GM12878 (cell line): ENCODE measurements around the gene SLC2A9. TPM values are rescaled to one million over a fixed set of nuclear protein-coding genes. Genes with fewer than 3 reads are reported as not detected.

Experiments
- ATAC-seq: fragments of 200-7000 bp; cut with Tn5 transposase; 3 replicates; pipeline ENCODE4 v1.9.1; 2020; ENCODE audit warnings: mild to moderate bottlenecking, moderate library complexity
- BruUV-seq: library from RNA; stranded (reverse); fragments of 400-500 nt; replicated peaks from 2 replicates; lab custom pipeline; 2021; lab: Mats Ljungman, UMichigan
- CTCF ChIA-PET: fragments of 300-600 bp; sonication (Branson Sonifier 250); formaldehyde crosslinking; extraction: SDS; loops from one replicate; lab custom pipeline; 2021; ENCODE audit warnings: inconsistent platforms; lab: Yijun Ruan, JAX
- POLR2A ChIA-PET: fragments of 350-600 bp; formaldehyde crosslinking; extraction: SDS; loops from one replicate; lab custom pipeline; 2021; ENCODE audit warnings: inconsistent platforms; lab: Charles Lee
- RAD21 ChIA-PET: fragments of 300-600 bp; sonication (Branson Sonifier 250); formaldehyde crosslinking; loops from one replicate; lab custom pipeline; 2023; ENCODE audit warnings: antibody characterized with exemption; ENCODE audit not compliant: unreplicated experiment; lab: Charles Lee
- SMC1A ChIA-PET: fragments of 300-600 bp; sonication (Branson Sonifier 250); formaldehyde crosslinking; loops from one replicate; lab custom pipeline; 2023; ENCODE audit not compliant: unreplicated experiment, uncharacterized antibody; lab: Charles Lee
- DNase-seq: peaks from one replicate; pipeline ENCODE4 v3.0.0-alpha.2; 2011; ENCODE audit warnings: low read depth, low spot score
- FAIRE-seq: peaks from 3 replicates; lab custom pipeline; 2011; peaks lifted over from hg19 to GRCh38; lab: Jason Lieb, UNC
- H2AFZ ChIP-seq: 2 replicates; pipeline ENCODE4 v1.6.0; 2011; ENCODE audit warnings: low read depth, low read length, control low read depth; ENCODE audit not compliant: control insufficient read depth
- H3K27ac ChIP-seq: 2 replicates; pipeline ENCODE4 v1.5.1; 2011; ENCODE audit warnings: control low read depth; ENCODE audit not compliant: control insufficient read depth, insufficient read depth
- H3K27me3 ChIP-seq, 2 experiments: replicated peaks in 1 of 2; 2 replicates each; pipeline versions ENCODE4 v1.6.0 to v1.6.1; 2011; ENCODE audit warnings: low read length in 1 of 2; ENCODE audit not compliant: control insufficient read depth in 2 of 2, insufficient read depth in 2 of 2
- H3K36me3 ChIP-seq, 2 experiments: 2 replicates each; pipeline ENCODE4 v1.5.1; 2011; ENCODE audit warnings: low read length in 1 of 2; ENCODE audit not compliant: control insufficient read depth in 2 of 2, insufficient read depth in 2 of 2
- H3K4me1 ChIP-seq: 2 replicates; pipeline ENCODE4 v1.6.1; 2011; ENCODE audit warnings: mild to moderate bottlenecking, low read length, moderate library complexity, mixed read lengths; ENCODE audit not compliant: control insufficient read depth, insufficient read depth
- H3K4me2 ChIP-seq: 2 replicates; pipeline ENCODE4 v1.6.0; 2011; ENCODE audit warnings: control low read depth; ENCODE audit not compliant: control insufficient read depth, insufficient read depth
- H3K4me3 ChIP-seq: fragments of 200-600 bp; sonication (generic); 2 replicates; pipeline ENCODE4 v1.5.1; 2016
- H3K79me2 ChIP-seq: 2 replicates; pipeline ENCODE4 v1.6.0; 2011; ENCODE audit warnings: low read length; ENCODE audit not compliant: control insufficient read depth, insufficient read depth
- H3K9ac ChIP-seq: 2 replicates; pipeline ENCODE4 v1.8.0; 2011; ENCODE audit warnings: low read length, control low read depth, mixed read lengths; ENCODE audit not compliant: control insufficient read depth, insufficient read depth
- H3K9me3 ChIP-seq: replicated peaks from 3 replicates; pipeline ENCODE4 v1.5.1; 2011; ENCODE audit warnings: mild to moderate bottlenecking, low read length; ENCODE audit not compliant: control insufficient read depth, insufficient read depth
- H4K20me1 ChIP-seq: 2 replicates; pipeline ENCODE4 v1.6.0; 2011; ENCODE audit not compliant: control insufficient read depth, insufficient read depth
- CREM ChIP-seq: IDR thresholded peaks from 2 replicates; pipeline ENCODE4 v1.6.1; 2014; ENCODE audit warnings: antibody characterized with exemption, low read depth
- RELA ChIP-seq: fragments of 450-650 bp; IDR thresholded peaks from 2 replicates; pipeline ENCODE4 v1.8.0; 2014; ENCODE audit warnings: borderline replicate concordance; ENCODE audit not compliant: partially characterized antibody
- TARDBP ChIP-seq: IDR thresholded peaks from 2 replicates; pipeline ENCODE4 v1.6.1; 2016; ENCODE audit warnings: borderline replicate concordance
- ZBTB33 ChIP-seq: fragments of 450-650 bp; IDR thresholded peaks from 2 replicates; pipeline ENCODE4 v1.6.1; 2017; ENCODE audit warnings: mild to moderate bottlenecking
- WGBS: methylation state at CpG from one replicate; pipeline ENCODE4 v1.1.6; 2016; ENCODE audit warnings: low lambda C conversion rate; ENCODE audit not compliant: insufficient replicate concordance, insufficient coverage; ENCODE audit errors: missing lambda C conversion rate; 5-methylcytosine and 5-hydroxymethylcytosine counted together
- in situ Hi-C: fragments of 300-500 bp; cut with MboI; formaldehyde crosslinking; loops from 9 replicates; pipeline ENCODE4 v1.14.3; 2018; ENCODE audit warnings: mixed read lengths
- intact Hi-C: fragments of 100-400 bp; cut with micrococcal nuclease; formaldehyde crosslinking; loops from one replicate; pipeline ENCODE4 v1.14.2; 2022; ENCODE audit not compliant: unreplicated experiment
- polyA plus RNA-seq, 11 experiments: library from polyadenylated mRNA; depleted of rRNA in 4 of 11; unstranded in 6 of 11; stranded (reverse) in 5 of 11; fragments of >200 nt; fragmentation: Nextera tagmentation in 4 of 11; fragmentation: Illumina TruSeq in 1 of 11; extraction: Ambion mirVana in 4 of 11; extraction: Trizol in 1 of 11; gene quantifications; 1 replicate in 1 of 11; 2 replicates in 10 of 11; pipeline versions ENCODE4 v1.2.1 to v1.2.3, GENCODE V29; 2011 to 2016; ENCODE audit warnings: inconsistent platforms in 2 of 11, missing spikeins in 2 of 11, low read depth in 1 of 11
- total RNA-seq, 4 experiments: library from RNA; depleted of rRNA in 3 of 4; stranded (reverse); fragments of >200 nt in 3 of 4; fragmentation: Illumina TruSeq in 1 of 4; extraction: Trizol in 1 of 4; gene quantifications; 2 replicates each; pipeline versions ENCODE4 v1.2.1 to v1.2.3, GENCODE V29; 2013 to 2021

Gene SLC2A9
- total and polyA plus RNA-seq, 10 of the 15 experiments (the other 5 are each of a cell fraction or from before 2014, with no cell fraction given), result 0.28 to 2.8 (median 1.2) TPM

- Histone ChIP-seq H3K27ac (no peak overlapping the region), H3K9me3 (no peaks in the 10 kb centered on the region; the same call in 2 of the 3 replicates), H3K4me3 (no peak overlapping the region), H3K27me3 (no peaks in the 10 kb centered on the region; a peak in 1 of 4 replicates), H3K9ac (no peak overlapping the region), H3K79me2 (no peaks in the 10 kb centered on the region), H3K4me2 (no peak overlapping the region), H4K20me1 (no peaks in the 10 kb centered on the region), H3K36me3 (no peaks in the 10 kb centered on the region), H3K4me1 (no peaks in the 10 kb centered on the region), H2AFZ (no peak overlapping the region)
- in situ Hi-C loops (no loop called here), intact Hi-C loops (no loop called here)
- peak; percentile 54 for ATAC-seq
- BruUV-seq, result no TSS peak
- DNase-seq, result no peak
- ChIA-PET CTCF (no interaction called here), SMC1A (no interaction called here), RAD21 (interaction anchor here (1.0 kb wide), 1 partner anchor 25 kb away, joined by 3 read pairs; no protein-coding TSS in a partner anchor), POLR2A (no interaction called here)
- no peak for FAIRE-seq
- TF ChIP-seq RELA (no peak), ZBTB33 (no peak), CREM (no peak), TARDBP (no peak)
- WGBS, result 5% methylated on average over 10 of the region's 10 CpGs
Measured at GRCh38 chr4:10040049-10040892, 19.0 kb upstream of the SLC2A9 start.
